ENCODE measurements around the gene DZANK1. TPM values are rescaled to one million over a fixed set of nuclear protein-coding genes. Genes with fewer than 3 reads are reported as not detected.

The DZANK1 gene
- total and polyA plus RNA-seq, 2 donors (not counting 3 experiments of a cell fraction or from before 2014, with no cell fraction given), result 1.1 to 1.8 TPM

DNA sequence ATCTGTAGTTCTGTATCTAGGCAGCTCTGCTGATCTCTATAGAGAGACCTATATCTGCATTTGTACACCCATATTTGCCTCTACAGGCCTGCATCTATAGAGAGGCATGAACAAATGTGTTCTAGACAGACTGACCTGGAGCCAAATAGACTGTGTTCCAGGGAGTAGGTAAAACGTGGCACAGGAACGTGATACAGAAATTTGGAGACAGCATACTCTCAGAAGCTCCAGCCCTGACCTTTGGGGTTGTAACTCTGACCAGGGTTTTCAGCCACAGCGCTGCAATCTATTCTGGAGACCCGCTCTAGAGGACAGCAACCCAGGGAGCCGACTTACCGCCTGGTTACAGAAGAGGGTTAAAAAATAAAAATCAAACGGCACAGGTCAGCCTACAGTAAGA, 29.2 kb upstream of the DZANK1 start:
- H2AFZ ChIP-seq (ENCODE audit: low read depth, low read length), result peak overlapping the region; percentile 67
- BruUV-seq (replicated peaks), result no TSS peak
- peak overlapping the region; percentile 52 to 86 (median 77) for H3K4me3 ChIP-seq (replicated peaks in 1 of 3; ENCODE audit: insufficient read depth in 1 of 3, low read depth in 1 of 3, low read length in 3 of 3)
- TF ChIP-seq POLR2A (IDR thresholded peaks at IDR 0.05; ENCODE audit: low read depth, low read length) (no peak), MAX (IDR thresholded peaks at IDR 0.05; ENCODE audit: insufficient read depth, insufficient read length) (no peak), POLR2AphosphoS5 (IDR thresholded peaks at IDR 0.05; ENCODE audit: insufficient read depth, low read depth, low read length) (no peak), FOS (IDR thresholded peaks at IDR 0.05; ENCODE audit: borderline replicate concordance, insufficient read depth, low read length) (no peak), JUN (IDR thresholded peaks at IDR 0.05; ENCODE audit: borderline replicate concordance, insufficient read depth, insufficient read length, low read depth) (no peak)
- H3K4me1 ChIP-seq (ENCODE audit: control insufficient read depth, extremely low read depth, insufficient read depth, low read length), result peaks cover 10% of the 10 kb centered on the region
- ChIA-PET CTCF (interaction anchor here (0.6 to 1.9 kb wide), 5 partner anchors 10 to 29 kb away, joined by 3 to 6 read pairs (median 4); partner anchors contain the start of genes DZANK1, POLR3F and SEC23B), POLR2A (interaction anchor here (2.1 kb wide), 1 partner anchor 11 kb away, joined by 13 read pairs; the partner anchor contains the start of gene SEC23B)
- dilution Hi-C loops (cut with MboI; ENCODE audit: extremely low pct_ligation_motif_present, low sequenced_read_pairs) (no loop called here), intact Hi-C loops (cut with micrococcal nuclease) (no loop called here)
- DNase-seq (ENCODE audit: low read depth, low spot score) (peak; percentile 5), FAIRE-seq (no peak)
- no peaks in the 10 kb centered on the region for H3K9me1 ChIP-seq (replicated peaks; ENCODE audit: control insufficient read depth, extremely low read depth, insufficient read depth, low read length)
- peaks cover 4% of the 10 kb centered on the region for H3K79me2 ChIP-seq (ENCODE audit: control insufficient read depth, insufficient read depth, low read length)
- no peak overlapping the region for H3K27ac ChIP-seq (ENCODE audit: insufficient read depth, low read depth, low read length)
- H3K9ac ChIP-seq (replicated peaks; ENCODE audit: extremely low read depth, insufficient read depth, low read length), result peak overlapping the region; percentile 40
- H3K4me2 ChIP-seq (ENCODE audit: insufficient read depth, low read length), result peak overlapping the region; percentile 95
- H4K20me1 ChIP-seq (replicated peaks; ENCODE audit: control insufficient read depth, extremely low read depth, insufficient read depth, low read length), result no peaks in the 10 kb centered on the region
- H3K9me3 ChIP-seq (replicated peaks; ENCODE audit: control insufficient read depth, insufficient read depth, low read length), result no peaks in the 10 kb centered on the region
- H3K36me3 ChIP-seq (ENCODE audit: control insufficient read depth in 2 of 2, extremely low read depth in 1 of 2, insufficient read depth in 2 of 2, low read length in 2 of 2), result no peaks in the 10 kb centered on the region
- H3K27me3 ChIP-seq (ENCODE audit: control insufficient read depth in 2 of 2, insufficient read depth in 2 of 2, low read length in 2 of 2), result no peaks in the 10 kb centered on the region

GRCh38 chr20:18488301-18488700, 21.5 kb upstream of the DZANK1 start:
- CTCF ChIA-PET, result no interaction called here
- Histone ChIP-seq H3K4me3 (replicated peaks in 1 of 3; ENCODE audit: insufficient read depth in 1 of 3, low read depth in 1 of 3, low read length in 3 of 3) (no peak overlapping the region), H3K9ac (replicated peaks; ENCODE audit: extremely low read depth, insufficient read depth, low read length) (no peak overlapping the region), H3K27ac (ENCODE audit: insufficient read depth, low read depth, low read length) (no peak overlapping the region), H3K36me3 (ENCODE audit: control insufficient read depth in 2 of 2, extremely low read depth in 1 of 2, insufficient read depth in 2 of 2, low read length in 2 of 2) (peaks cover 2% of the 10 kb centered on the region in 2 experiments), H3K4me2 (ENCODE audit: insufficient read depth, low read length) (no peak overlapping the region), H3K79me2 (ENCODE audit: control insufficient read depth, insufficient read depth, low read length) (no peaks in the 10 kb centered on the region), H4K20me1 (replicated peaks; ENCODE audit: control insufficient read depth, extremely low read depth, insufficient read depth, low read length) (no peaks in the 10 kb centered on the region), H3K27me3 (ENCODE audit: control insufficient read depth in 2 of 2, insufficient read depth in 2 of 2, low read length in 2 of 2) (no peaks in the 10 kb centered on the region), H2AFZ (ENCODE audit: low read depth, low read length) (no peak overlapping the region), H3K9me3 (replicated peaks; ENCODE audit: control insufficient read depth, insufficient read depth, low read length) (no peaks in the 10 kb centered on the region), H3K9me1 (replicated peaks; ENCODE audit: control insufficient read depth, extremely low read depth, insufficient read depth, low read length) (no peaks in the 10 kb centered on the region), H3K4me1 (ENCODE audit: control insufficient read depth, extremely low read depth, insufficient read depth, low read length) (no peaks in the 10 kb centered on the region)
- DNase-seq (ENCODE audit: low read depth, low spot score) (no peak), FAIRE-seq (no peak)
- TF ChIP-seq POLR2A (IDR thresholded peaks at IDR 0.05; ENCODE audit: low read depth, low read length) (no peak), GATA2 (IDR thresholded peaks at IDR 0.05; ENCODE audit: insufficient read depth, insufficient read length, low read depth, low read length) (no peak), EZH2 (IDR thresholded peaks at IDR 0.05; ENCODE audit: borderline replicate concordance, low read depth, low read length, severe bottlenecking) (no peak), POLR2AphosphoS5 (IDR thresholded peaks at IDR 0.05; ENCODE audit: insufficient read depth, low read depth, low read length) (no peak), JUN (IDR thresholded peaks at IDR 0.05; ENCODE audit: borderline replicate concordance, insufficient read depth, insufficient read length, low read depth) (no peak), FOS (IDR thresholded peaks at IDR 0.05; ENCODE audit: borderline replicate concordance, insufficient read depth, low read length) (no peak), MYC (IDR thresholded peaks at IDR 0.05; ENCODE audit: low read depth, low read length) (no peak), MAX (IDR thresholded peaks at IDR 0.05; ENCODE audit: insufficient read depth, insufficient read length) (no peak)
- TF ChIP-seq, protein P1, sequence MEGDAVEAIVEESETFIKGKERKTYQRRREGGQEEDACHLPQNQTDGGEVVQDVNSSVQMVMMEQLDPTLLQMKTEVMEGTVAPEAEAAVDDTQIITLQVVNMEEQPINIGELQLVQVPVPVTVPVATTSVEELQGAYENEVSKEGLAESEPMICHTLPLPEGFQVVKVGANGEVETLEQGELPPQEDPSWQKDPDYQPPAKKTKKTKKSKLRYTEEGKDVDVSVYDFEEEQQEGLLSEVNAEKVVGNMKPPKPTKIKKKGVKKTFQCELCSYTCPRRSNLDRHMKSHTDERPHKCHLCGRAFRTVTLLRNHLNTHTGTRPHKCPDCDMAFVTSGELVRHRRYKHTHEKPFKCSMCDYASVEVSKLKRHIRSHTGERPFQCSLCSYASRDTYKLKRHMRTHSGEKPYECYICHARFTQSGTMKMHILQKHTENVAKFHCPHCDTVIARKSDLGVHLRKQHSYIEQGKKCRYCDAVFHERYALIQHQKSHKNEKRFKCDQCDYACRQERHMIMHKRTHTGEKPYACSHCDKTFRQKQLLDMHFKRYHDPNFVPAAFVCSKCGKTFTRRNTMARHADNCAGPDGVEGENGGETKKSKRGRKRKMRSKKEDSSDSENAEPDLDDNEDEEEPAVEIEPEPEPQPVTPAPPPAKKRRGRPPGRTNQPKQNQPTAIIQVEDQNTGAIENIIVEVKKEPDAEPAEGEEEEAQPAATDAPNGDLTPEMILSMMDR (IDR thresholded peaks at IDR 0.05; ENCODE audit: extremely low read depth in 1 of 2, insufficient read depth in 1 of 2, low read depth in 1 of 2, low read length in 2 of 2), result no peak
- dilution Hi-C loops (cut with MboI; ENCODE audit: extremely low pct_ligation_motif_present, low sequenced_read_pairs) (no loop called here), intact Hi-C loops (cut with micrococcal nuclease) (no loop called here)
- POLR2A ChIA-PET, result no interaction called here
- BruUV-seq (replicated peaks), result no TSS peak
